IMR-90 (cell line): ENCODE data around the gene EXOC4. TPM values are rescaled to one million over a fixed set of nuclear protein-coding genes. Genes with fewer than 3 reads are reported as not detected.

ENCODE experiments used
- ATAC-seq: fragments of 200-7000 bp; cut with Tn5 transposase; 2 replicates; pipeline ENCODE4 v1.9.1; 2020; ENCODE audit warnings: low read depth, mild to moderate bottlenecking, moderate library complexity
- BruUV-seq: library from RNA; stranded (reverse); fragments of 400-500 nt; replicated peaks from 2 replicates; lab custom pipeline; 2021; lab: Mats Ljungman, UMichigan
- CTCF ChIA-PET: fragments of 300-600 bp; formaldehyde crosslinking; extraction: SDS; loops from one replicate; lab custom pipeline; 2021; ENCODE audit warnings: antibody characterized with exemption; lab: Yijun Ruan, JAX
- POLR2A ChIA-PET: fragments of 300-600 bp; sonication (Branson Sonifier 250); formaldehyde crosslinking; loops from one replicate; lab custom pipeline; 2022; ENCODE audit warnings: antibody characterized with exemption; ENCODE audit not compliant: unreplicated experiment; lab: Charles Lee
- DNase-seq: peaks from one replicate; pipeline ENCODE4 v3.0.0; 2013
- H2AFZ ChIP-seq: replicated peaks from 2 replicates; pipeline ENCODE3; 2013; ENCODE audit warnings: low read length, mild to moderate bottlenecking; ENCODE audit not compliant: poor library complexity
- H2AK5ac ChIP-seq: 2 replicates; pipeline ENCODE4 v1.6.1; 2013; ENCODE audit warnings: low read depth, low read length, inconsistent platforms
- H2AK9ac ChIP-seq: replicated peaks from 2 replicates; pipeline ENCODE3; 2013; ENCODE audit warnings: mild to moderate bottlenecking, low read depth, low read length, moderate library complexity; ENCODE audit not compliant: poor library complexity
- H2BK120ac ChIP-seq: 2 replicates; pipeline ENCODE4 v1.6.1; 2013; ENCODE audit warnings: low read depth, low read length, inconsistent platforms
- H2BK15ac ChIP-seq: 3 replicates; pipeline ENCODE4 v1.6.1; 2013; ENCODE audit warnings: low read depth, low read length, inconsistent platforms
- H2BK20ac ChIP-seq: 2 replicates; pipeline ENCODE4 v1.6.1; 2013; ENCODE audit warnings: low read depth, mild to moderate bottlenecking, inconsistent platforms, low read length, moderate library complexity
- H2BK5ac ChIP-seq: 2 replicates; pipeline ENCODE4 v1.6.1; 2013; ENCODE audit warnings: mild to moderate bottlenecking, low read depth, low read length, inconsistent platforms; ENCODE audit not compliant: poor library complexity, severe bottlenecking
- H3K14ac ChIP-seq: replicated peaks from 2 replicates; pipeline ENCODE4 v1.6.1; 2013; ENCODE audit warnings: low read depth, low read length, inconsistent platforms
- H3K18ac ChIP-seq: 2 replicates; pipeline ENCODE4 v1.6.1; 2013; ENCODE audit warnings: low read depth, low read length, control low read depth
- H3K23ac ChIP-seq: 2 replicates; pipeline ENCODE4 v1.6.1; 2013; ENCODE audit warnings: low read depth, low read length, inconsistent platforms
- H3K27ac ChIP-seq: 2 replicates; pipeline ENCODE4 v1.5.1; 2013; ENCODE audit warnings: mild to moderate bottlenecking, control low read depth, low read length; ENCODE audit not compliant: insufficient read depth
- H3K27me3 ChIP-seq: 2 replicates; pipeline ENCODE4 v1.6.1; 2013; ENCODE audit warnings: low read length; ENCODE audit not compliant: control insufficient read depth, insufficient read depth
- H3K36me3 ChIP-seq: 2 replicates; pipeline ENCODE4 v1.6.1; 2013; ENCODE audit warnings: low read length, mixed read lengths; ENCODE audit not compliant: control insufficient read depth, insufficient read depth
- H3K4ac ChIP-seq: 2 replicates; pipeline ENCODE4 v1.6.1; 2013; ENCODE audit warnings: low read depth, low read length, inconsistent platforms
- H3K4me1 ChIP-seq: 2 replicates; pipeline ENCODE4 v1.6.1; 2013; ENCODE audit warnings: low read length, mixed read lengths; ENCODE audit not compliant: control insufficient read depth, insufficient read depth
- H3K4me2 ChIP-seq: 2 replicates; pipeline ENCODE4 v1.6.1; 2013; ENCODE audit warnings: low read depth, mild to moderate bottlenecking, control low read depth, low read length, moderate library complexity
- H3K4me3 ChIP-seq: 2 replicates; pipeline ENCODE4 v1.5.1; 2013; ENCODE audit warnings: low read depth, mild to moderate bottlenecking, control low read depth, low read length, moderate library complexity; ENCODE audit not compliant: insufficient read depth
- H3K56ac ChIP-seq: 2 replicates; pipeline ENCODE4 v1.6.1; 2013; ENCODE audit warnings: low read length, inconsistent platforms; ENCODE audit not compliant: insufficient read depth; ENCODE audit errors: extremely low read depth
- H3K79me1 ChIP-seq, 2 experiments: 2 replicates each; pipeline ENCODE4 v1.6.1; 2013; ENCODE audit warnings: low read length in 2 of 2, inconsistent platforms in 1 of 2, low read depth in 1 of 2
- H3K9ac ChIP-seq: 2 replicates; pipeline ENCODE4 v1.6.1; 2013; ENCODE audit warnings: low read depth, low read length, control low read depth
- H3K9me1 ChIP-seq: 2 replicates; pipeline ENCODE4 v1.6.1; 2013; ENCODE audit warnings: low read length, inconsistent platforms; ENCODE audit not compliant: insufficient read depth
- H3K9me3 ChIP-seq: 2 replicates; pipeline ENCODE4 v1.6.1; 2013; ENCODE audit warnings: low read length; ENCODE audit not compliant: control insufficient read depth, insufficient read depth
- H4K20me1 ChIP-seq: 2 replicates; pipeline ENCODE4 v1.6.1; 2013; ENCODE audit warnings: low read length, inconsistent platforms; ENCODE audit not compliant: insufficient read depth
- H4K5ac ChIP-seq: 2 replicates; pipeline ENCODE4 v1.6.1; 2013; ENCODE audit warnings: mild to moderate bottlenecking, low read depth, low read length, control low read depth
- H4K8ac ChIP-seq, 2 experiments: 2 replicates each; pipeline ENCODE4 v1.6.1; 2013; ENCODE audit warnings: low read depth in 2 of 2, low read length in 2 of 2, control low read depth in 1 of 2, inconsistent platforms in 1 of 2
- H4K91ac ChIP-seq: 2 replicates; pipeline ENCODE4 v1.6.1; 2013; ENCODE audit warnings: low read depth, low read length, inconsistent platforms; ENCODE audit not compliant: insufficient read depth
- CEBPB ChIP-seq: IDR thresholded peaks from 2 replicates; pipeline ENCODE4 v1.6.1; 2012; ENCODE audit warnings: low read depth, low read length, improper control_type of control experiment
- CHD1 ChIP-seq: IDR thresholded peaks from 2 replicates; pipeline ENCODE4 v1.6.1; 2012; ENCODE audit warnings: low read depth, low read length, improper control_type of control experiment
- ELK1 ChIP-seq: fragments of 150-350 bp; IDR thresholded peaks from 2 replicates; pipeline ENCODE4 v1.6.1; 2016; ENCODE audit warnings: low read depth, mild to moderate bottlenecking, low read length, moderate library complexity, borderline replicate concordance
- FOS ChIP-seq: fragments of 150-350 bp; IDR thresholded peaks from 2 replicates; pipeline ENCODE4 v1.6.1; 2016; ENCODE audit warnings: low read depth, low read length
- MAFK ChIP-seq: IDR thresholded peaks from 2 replicates; pipeline ENCODE4 v1.6.1; 2012; ENCODE audit warnings: low read depth, low read length, improper control_type of control experiment
- MAZ ChIP-seq: IDR thresholded peaks from 2 replicates; pipeline ENCODE4 v1.6.1; 2012; ENCODE audit warnings: low read depth, mild to moderate bottlenecking, low read length, improper control_type of control experiment, moderate library complexity, borderline replicate concordance
- MXI1 ChIP-seq: IDR thresholded peaks from 2 replicates; pipeline ENCODE4 v1.6.1; 2012; ENCODE audit warnings: low read depth, mild to moderate bottlenecking, low read length, moderate library complexity, borderline replicate concordance
- NFE2L2 ChIP-seq: fragments of 150-350 bp; IDR thresholded peaks from 2 replicates; pipeline ENCODE4 v1.6.1; 2016; ENCODE audit warnings: low read depth, mild to moderate bottlenecking, low read length
- RAD21 ChIP-seq: IDR thresholded peaks from 2 replicates; pipeline ENCODE4 v1.6.1; 2012; ENCODE audit warnings: low read length, improper control_type of control experiment
- RFX5 ChIP-seq: IDR thresholded peaks from 2 replicates; pipeline ENCODE4 v1.8.0; 2012; ENCODE audit warnings: low read depth, mild to moderate bottlenecking, low read length, moderate library complexity
- USF2 ChIP-seq: fragments of 150-350 bp; IDR thresholded peaks from 2 replicates; pipeline ENCODE4 v1.6.1; 2017; ENCODE audit warnings: mild to moderate bottlenecking, antibody characterized with exemption, low read length, low read depth
- WGBS, 2 experiments: methylation state at CpG; one replicate each; pipeline versions ENCODE4 v1.1.5 to v1.1.7; 2013; ENCODE audit warnings: missing lambda C conversion rate in 2 of 2; ENCODE audit not compliant: insufficient read length in 1 of 2; ENCODE audit errors: extremely low coverage in 2 of 2; 5-methylcytosine and 5-hydroxymethylcytosine counted together
- dilution Hi-C: fragments of 300-500 bp; cut with HindIII; formaldehyde crosslinking; loops from one replicate; pipeline ENCODE4 v1.14.3; 2018; ENCODE audit warnings: low sequenced_read_pairs; ENCODE audit not compliant: unreplicated experiment
- in situ Hi-C: fragments of 300-500 bp; cut with MboI; formaldehyde crosslinking; loops from 3 replicates; pipeline ENCODE4 v1.14.3; 2019; ENCODE audit warnings: low sequenced_read_pairs, inconsistent platforms, mixed read lengths
- intact Hi-C: fragments of 100-400 bp; cut with micrococcal nuclease; formaldehyde crosslinking; loops from 2 replicates; pipeline ENCODE4 v1.10.0; 2022
- polyA plus RNA-seq, 3 experiments: library from polyadenylated mRNA; depleted of rRNA; stranded (reverse); fragments of >200 nt; gene quantifications; 2 replicates each; pipeline ENCODE4 v1.2.3, GENCODE V29; 2012; ENCODE audit warnings: low replicate concordance in 1 of 3
- total RNA-seq: library from RNA; depleted of rRNA; stranded (reverse); fragments of >200 nt; gene quantifications from 2 replicates; pipeline ENCODE4 v1.2.3, GENCODE V29; 2012

Gene EXOC4
- total and polyA plus RNA-seq, 2 of the 4 experiments (the other 2 are of a cell fraction): 25.4 to 94.6 TPM

GRCh38 chr7:133364959-133365690, 112.2 kb downstream of the EXOC4 start:
- Histone ChIP-seq H4K20me1 (no peaks in the 10 kb centered on the region), H2BK120ac (no peak overlapping the region), H3K27ac (no peak overlapping the region), H3K36me3 (0 out of 2 replicates have a peak, but pooled peaks cover 1% of the 10 kb centered on the region), H4K5ac (peak overlapping the region; percentile 25; the same call in 1 of the 2 replicates), H3K4ac (no peak overlapping the region), H2AK5ac (0 out of 2 replicates have a peak overlapping the region, but pooled peaks have one; percentile 29), H3K4me1 (peaks cover 6% of the 10 kb centered on the region), H3K23ac (no peak overlapping the region), H4K91ac (0 out of 2 replicates have a peak overlapping the region, but pooled peaks have one; percentile 3), H3K9me1 (no peaks in the 10 kb centered on the region), H2BK15ac (no peak overlapping the region), H2BK5ac (peak overlapping the region; percentile 4), H4K8ac (peak overlapping the region in 1 of 2 experiments; percentile 23; a peak in 2 of 4 replicates), H3K4me2 (no peak overlapping the region; the same call in 1 of the 2 replicates), H3K27me3 (no peaks in the 10 kb centered on the region), H3K18ac (peak overlapping the region; percentile 45; the same call in 1 of the 2 replicates), H3K14ac (0 out of 2 replicates have a peak overlapping the region, but pooled peaks have one; percentile 2), H2AFZ (no peak overlapping the region), H3K4me3 (no peak overlapping the region), H3K56ac (no peak overlapping the region), H3K79me1 (peaks cover 8 to 15% of the 10 kb centered on the region in 2 experiments; a peak in 2 of 4 replicates), H3K9ac (no peak overlapping the region), H2AK9ac (no peak overlapping the region), H2BK20ac (peak overlapping the region; percentile 0; the same call in 1 of the 2 replicates), H3K9me3 (no peaks in the 10 kb centered on the region)
- dilution Hi-C loops (no loop called here), in situ Hi-C loops (no loop called here), intact Hi-C loops (no loop called here)
- ChIA-PET POLR2A (no interaction called here), CTCF (no interaction called here)
- peak; percentile 80 for DNase-seq
- no peak for TF ChIP-seq MAFK
- TF ChIP-seq RFX5: no peak
- TF ChIP-seq MAZ: no peak
- TF ChIP-seq CEBPB: no peak
- TF ChIP-seq CHD1: no peak
- no peak for TF ChIP-seq NFE2L2
- no peak for TF ChIP-seq ELK1
- no peak for TF ChIP-seq RAD21
- no peak for TF ChIP-seq FOS
- no peak for TF ChIP-seq USF2
- no peak for TF ChIP-seq MXI1
- peak; percentile 57 for ATAC-seq
- no TSS peak for BruUV-seq
- no CpG with 5 or more reads among the region's 4 CpGs for WGBS, 2 experiments
